IPS DF 4.7 (cell line): ENCODE measurements around the gene ZNF358.

Experiments
- DNase-seq: peaks from one replicate; pipeline ENCODE4 v3.0.0-alpha.2; 2013; ENCODE audit warnings: low spot score; ENCODE audit errors: extremely low read depth

Gene ZNF358

DNA sequence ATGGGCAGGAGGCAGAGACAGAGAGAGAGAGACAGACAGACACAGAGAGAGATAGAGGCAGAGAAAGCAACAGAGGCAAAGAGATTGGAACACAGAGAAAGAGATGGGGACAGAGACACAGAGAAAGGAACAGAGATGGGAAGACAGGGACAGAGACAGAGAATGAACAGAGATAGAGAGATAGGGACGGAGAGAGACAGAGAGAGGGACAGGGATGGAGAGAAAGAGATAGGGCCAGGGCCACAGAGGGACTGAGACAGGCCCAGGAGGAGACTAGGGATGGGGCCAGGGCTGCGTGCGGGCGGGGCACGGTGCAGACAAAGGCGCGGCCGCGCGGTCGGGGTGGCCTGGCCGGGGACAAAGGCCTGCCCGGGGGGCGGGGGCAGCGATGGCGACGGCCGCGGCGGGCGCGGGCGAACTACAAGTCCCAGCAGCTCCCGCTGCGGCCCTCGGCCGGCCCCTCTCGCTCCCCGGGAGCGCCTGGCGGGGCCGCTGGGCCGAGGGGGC, at the start of gene ZNF358:
Gene ZNF358, plus strand, starts transcription at position 459 of the 507 bp plus-strand sequence. CDS start 3,140 bp downstream, outside the sequence.
- DNase-seq: no peak

DNA sequence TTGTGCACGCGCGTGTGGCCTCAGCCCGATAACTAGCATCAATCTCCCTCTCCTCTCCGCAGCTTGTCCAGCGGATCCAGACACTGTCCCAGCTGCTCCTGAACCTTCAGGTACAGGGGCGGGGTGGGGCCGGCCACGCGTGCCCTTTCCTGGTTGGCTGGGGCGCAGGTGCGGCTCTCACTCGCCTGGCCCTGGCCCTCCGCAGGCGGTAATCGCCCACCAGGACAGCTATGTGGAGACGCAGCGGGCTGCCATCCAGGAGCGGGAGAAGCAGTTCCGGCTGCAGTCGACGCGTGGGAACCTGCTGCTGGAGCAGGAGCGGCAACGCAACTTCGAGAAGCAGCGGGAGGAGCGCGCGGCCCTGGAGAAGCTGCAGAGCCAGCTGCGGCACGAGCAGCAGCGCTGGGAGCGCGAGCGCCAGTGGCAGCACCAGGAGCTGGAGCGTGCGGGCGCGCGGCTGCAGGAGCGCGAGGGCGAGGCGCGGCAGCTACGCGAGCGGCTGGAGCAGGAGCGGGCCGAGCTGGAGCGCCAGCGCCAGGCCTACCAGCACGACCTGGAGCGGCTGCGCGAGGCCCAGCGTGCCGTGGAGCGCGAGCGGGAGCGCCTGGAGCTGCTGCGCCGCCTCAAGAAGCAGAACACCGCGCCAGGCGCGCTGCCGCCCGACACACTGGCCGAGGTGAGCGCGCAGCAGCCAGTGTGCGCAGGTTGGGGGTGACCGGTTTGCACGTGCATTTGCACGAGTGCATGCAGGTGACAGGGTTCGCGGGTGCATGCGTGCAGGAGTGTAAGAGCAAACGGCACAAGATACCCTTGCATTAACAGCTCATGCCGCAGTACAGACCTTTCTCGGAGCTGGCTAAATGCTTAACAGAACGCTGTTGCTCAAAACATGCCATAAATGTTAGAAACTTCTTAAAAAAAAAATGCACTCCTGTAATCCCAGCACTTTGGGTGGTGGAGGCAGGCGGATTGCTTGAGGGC, 48.6 kb upstream of the ZNF358 start:
- no peak for DNase-seq

DNA sequence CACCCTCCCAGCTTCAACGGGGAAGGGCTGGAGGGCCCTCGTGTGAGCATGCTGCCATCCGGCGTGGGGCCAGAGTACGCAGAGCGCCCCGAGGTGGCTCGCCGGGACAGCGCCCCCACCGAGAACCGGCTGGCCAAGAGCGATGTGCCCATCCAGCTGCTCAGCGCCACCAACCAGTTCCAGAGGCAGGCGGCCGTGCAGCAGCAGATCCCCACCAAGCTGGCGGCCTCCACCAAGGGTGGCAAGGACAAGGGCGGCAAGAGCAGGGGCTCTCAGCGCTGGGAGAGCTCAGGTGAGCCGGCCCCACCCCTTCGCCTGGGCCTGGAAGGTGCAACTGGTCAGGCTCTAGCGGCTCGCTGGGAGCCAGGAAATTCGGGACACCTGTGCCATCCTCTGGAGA, 47.1 kb upstream of the ZNF358 start:
- DNase-seq: no peak

DNA sequence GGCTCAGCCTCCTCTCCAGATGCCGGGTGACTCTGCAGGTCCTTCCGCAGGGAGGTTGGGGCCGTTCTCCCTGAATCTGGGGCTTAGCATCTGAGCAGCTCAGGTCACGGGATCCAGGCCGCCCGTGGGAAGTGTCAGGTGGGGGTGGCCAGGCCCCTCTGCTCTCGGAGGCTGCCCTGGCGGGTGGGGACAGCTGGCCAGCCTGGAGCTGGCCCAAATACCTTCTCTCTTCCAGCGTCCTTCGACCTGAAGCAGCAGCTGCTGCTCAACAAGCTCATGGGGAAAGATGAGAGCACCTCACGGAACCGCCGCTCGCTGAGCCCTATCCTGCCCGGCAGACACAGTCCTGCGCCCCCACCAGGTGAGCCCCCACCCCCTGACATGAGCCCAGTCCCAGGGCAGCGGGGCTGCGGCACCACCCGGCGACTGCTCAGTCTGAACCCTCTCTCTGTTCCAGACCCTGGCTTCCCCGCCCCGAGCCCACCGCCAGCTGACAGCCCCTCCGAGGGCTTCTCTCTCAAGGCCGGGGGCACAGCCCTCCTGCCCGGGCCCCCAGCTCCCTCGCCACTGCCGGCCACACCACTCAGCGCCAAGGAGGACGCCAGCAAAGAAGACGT, 46.1 kb upstream of the ZNF358 start:
- DNase-seq: no peak

DNA sequence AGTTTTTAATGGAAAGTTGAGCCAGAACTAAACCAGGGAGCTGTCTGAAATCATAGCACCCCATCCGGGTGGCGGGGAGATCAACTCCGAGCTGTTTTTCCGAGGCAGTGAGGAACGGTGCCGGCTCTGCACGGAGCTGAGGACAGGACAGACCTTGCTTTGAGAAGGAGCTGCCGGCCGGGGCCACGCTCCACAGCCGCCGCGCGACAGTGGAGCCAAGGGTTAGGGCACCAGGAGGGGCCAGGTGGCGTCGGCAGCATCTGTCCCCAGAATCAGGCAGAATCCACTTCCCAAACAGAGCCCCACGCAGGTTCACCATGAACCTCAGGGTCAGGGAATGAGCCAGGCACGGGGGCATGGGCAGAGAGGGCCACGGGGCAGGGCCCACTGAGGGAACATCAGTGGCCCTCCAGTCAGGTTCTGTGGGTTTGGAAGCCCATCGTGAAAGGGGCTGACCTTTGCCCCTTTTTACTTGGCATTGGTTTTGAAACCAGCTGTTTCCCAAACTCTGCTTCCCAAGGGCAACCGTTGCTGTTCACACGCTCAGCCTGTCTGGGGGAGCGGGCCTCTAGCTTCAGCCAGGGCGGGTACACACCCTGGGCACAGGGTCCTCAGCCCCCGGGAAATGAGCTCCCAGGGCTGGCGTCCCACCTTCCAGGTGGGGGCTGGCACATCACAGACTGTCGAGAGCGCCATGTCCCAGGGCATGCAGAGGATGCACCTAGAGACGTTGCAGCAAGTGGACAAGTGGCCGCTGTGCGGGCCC, 45.2 kb upstream of the ZNF358 start:
- no peak for DNase-seq

DNA sequence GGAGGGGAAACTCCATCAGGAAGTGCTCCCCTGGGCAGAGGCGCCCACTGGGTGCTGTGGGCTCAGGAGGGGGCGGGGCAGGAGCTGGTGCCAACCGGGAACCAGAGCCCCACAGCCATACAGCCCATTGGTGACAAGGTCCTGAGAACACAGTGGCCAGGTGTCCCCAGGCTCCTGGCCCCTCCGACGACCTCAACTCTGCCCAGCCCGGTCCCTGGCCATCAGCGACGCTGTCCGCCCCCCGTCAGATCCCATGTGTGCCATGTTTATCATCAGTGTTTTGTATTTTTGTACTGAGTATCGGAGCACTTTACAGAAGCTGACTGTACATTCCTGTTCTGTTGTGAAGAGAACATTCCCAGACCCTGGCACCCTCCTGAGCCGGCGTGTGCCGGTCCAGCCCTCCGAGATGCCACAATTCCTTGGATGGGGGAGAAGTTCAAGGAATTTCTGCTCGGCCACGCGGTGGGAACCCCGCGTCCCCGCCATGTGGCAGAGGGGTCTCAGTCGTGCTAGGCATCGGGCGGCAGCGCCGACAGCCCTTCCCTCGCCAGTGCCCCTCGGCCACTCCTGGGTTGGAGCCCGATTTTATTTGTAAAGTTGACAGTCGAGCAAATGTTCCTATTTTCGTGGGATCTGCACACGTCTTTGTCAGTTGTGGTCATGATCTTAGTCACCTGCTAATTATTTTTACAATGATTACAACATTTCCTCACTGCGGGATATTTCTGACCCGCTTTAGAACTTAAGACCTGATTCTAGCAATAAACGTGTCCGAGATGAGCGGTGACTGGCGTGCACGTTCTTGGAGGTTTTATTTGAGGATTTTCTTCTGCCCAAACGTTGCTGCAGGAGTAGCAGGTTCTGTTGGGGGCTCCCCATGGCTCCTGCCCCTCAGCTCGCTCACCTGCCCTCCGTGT, 43.9 kb upstream of the ZNF358 start:
- no peak for DNase-seq

DNA sequence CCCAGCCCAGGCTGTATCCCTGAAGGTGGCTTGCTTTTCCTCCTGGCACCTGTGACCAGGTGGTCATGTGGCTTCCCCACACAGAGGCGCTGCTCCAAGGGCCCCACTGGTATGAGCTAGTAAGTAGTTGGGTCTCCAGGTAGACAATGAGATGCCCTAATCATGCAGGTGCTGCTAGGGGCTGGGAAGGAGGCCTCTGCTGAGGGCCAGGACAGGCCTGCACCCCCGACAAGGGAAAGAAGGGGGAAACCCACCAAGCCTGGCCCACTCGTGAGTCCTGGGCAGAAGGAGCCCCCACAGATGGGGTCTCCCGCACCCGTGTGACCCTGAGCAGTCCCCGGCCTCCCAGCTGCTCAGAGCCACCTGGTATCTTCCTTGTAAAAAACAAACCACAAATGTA, 40.2 kb upstream of the ZNF358 start:
- no peak for DNase-seq

DNA sequence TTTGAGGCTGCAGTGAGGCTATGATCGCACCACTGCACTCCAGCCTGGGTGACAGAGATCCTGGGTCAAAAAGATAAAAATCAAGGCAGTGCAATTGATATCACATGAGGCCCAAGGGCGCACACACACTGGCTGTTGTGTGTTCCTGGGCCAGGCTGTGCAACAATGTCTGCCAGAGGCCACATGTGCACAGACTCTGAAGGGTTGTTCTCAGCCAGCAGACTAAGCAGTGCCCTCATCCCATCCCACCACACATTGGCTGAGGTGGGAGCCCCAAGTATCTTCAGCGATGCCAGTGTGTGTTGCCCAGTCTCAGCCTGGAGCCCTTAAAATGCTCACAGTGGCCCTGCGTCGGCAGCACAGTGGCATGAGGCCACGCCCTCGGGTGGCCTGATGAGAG, 39.7 kb upstream of the ZNF358 start:
- no peak for DNase-seq

DNA sequence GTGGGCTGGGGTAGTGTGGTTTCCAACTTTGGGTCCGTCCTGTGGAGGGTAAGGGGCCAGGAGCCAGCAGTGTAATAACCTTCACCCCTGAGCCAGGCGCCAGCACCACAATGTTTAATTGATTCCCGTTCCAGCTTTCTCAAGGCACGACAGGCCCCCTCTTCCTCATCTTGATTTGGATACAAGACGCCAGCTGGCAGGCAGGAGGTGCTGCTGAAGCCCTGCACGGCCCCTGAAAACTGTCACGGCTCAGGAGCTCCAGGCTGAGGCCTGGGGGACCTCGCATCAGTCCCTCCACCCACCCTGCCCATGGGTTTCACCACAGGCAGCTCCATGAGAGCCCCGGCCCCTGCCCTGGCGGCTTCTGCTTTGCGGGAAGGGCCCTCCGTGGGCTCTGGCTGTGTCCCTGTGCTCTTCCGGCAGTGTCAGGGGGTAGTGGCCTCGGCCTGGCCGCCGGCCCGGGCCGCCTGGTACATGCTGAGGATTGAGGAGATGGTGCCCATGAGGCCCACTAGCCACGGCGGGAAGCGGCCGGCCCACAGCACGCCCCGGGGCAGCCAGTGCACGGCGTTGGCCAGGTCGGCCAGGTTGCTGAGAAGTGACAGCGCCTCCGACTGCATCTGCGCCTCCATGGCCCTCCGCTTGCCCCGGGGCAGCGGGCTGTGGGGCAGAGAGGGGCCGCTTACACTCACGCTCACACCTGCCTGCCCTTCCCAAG, 39.0 kb upstream of the ZNF358 start:
- no peak for DNase-seq

DNA sequence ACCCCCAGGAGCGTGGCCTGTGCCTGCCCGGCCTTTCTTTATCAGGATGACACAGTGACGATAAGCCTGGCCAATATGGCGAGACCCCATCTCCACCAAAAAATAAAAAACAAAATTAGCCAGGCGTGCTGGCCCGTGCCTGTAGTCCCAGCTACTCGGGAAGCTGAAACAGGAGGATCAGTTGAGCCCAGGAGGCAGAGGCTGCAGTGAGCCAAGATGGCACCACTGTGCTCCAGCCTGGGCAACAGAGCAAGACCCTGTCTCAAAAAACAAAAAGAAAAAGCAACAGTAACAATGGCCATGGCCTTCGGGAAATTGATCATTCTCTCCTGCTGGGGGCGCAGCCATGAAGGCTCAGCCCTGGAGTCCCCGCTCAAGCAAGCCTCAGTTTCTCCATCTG, 38.1 kb upstream of the ZNF358 start:
- DNase-seq: no peak

DNA sequence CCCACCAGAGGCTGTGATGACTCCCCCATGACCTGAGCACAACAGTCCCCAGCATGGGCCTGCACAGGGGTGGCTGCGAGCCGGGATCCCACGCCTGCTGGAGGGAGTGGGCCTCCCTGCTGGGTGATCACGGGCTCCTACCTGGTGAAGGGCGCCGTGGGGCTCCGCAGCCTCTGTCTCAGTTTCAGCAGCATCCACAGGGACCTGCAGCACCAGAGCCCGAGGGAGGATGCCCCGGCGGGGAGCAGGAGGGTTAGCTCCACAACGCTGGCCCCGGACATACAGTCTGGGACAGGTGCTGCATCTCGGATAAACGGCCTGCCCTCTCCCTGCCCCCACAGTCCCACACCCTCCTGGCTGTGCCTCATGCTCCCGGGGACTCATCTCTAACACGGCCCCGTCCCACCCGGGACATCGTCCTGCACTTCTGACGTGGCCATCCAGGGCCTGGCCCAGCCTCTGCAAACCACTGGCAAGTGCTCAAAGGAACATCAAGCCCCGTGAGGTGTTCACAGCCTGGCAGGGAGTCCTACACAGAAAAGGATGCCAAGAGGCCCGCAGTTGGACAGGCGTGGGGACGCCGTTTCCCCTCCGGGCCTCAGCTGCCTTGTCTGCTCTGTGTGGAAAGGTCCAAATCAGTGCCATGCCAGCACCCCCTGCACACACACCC, 37.6 kb upstream of the ZNF358 start:
- DNase-seq: no peak

DNA sequence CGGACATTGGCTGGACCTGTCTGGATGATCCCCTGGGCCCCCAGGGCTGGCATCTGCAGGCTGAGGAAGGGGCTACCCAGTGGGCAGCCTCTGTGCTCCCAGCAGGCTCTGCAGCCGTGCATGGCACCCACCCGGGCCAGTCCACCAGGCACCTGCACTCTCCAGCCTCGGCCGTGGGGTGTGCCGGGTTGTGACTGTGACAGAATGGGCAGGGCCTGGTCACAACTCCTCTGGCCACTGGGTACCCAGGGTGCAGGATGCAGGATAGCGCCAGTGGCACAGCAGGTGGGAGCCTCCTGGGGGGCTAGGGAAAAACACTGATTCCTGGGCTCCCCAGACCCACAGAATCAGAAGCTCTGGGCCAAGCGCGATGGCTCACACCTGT, 37.1 kb upstream of the ZNF358 start:
- DNase-seq: no peak

DNA sequence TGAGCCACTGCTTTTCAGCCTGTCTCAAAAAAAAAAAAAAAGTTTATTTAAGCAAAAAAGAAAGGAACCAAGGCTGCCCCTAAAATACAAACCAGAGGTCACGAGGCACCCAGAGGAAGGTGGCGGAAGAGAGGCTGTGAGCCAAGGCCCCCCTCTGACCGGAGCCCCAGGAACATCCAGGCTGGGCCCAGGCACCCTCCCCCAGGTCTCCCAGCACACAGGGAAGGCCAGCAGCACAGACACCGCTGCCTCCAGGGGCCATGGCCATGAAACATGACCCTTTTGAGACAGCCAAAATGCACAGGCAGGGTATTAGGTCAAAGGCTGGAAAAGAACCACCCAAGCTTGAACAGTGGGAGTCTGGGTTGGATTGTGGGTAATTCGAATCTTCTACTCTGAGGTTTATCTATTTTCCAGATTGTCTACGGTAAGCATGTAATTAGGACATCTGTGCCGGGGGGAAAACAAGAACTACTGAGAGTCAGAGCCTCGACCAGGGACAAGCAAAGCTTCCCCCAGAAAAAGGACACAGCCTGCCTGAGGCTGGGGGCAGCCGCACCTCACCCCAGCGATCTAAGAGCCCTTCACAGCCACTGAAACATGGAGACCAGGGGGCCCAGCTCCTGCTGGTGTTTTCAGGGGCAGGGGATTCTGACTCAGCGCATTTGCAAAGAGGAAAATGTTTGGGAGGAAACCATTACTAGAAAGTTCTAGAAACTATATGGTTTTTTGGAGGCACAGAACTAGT, 35.5 kb upstream of the ZNF358 start:
- DNase-seq: no peak

DNA sequence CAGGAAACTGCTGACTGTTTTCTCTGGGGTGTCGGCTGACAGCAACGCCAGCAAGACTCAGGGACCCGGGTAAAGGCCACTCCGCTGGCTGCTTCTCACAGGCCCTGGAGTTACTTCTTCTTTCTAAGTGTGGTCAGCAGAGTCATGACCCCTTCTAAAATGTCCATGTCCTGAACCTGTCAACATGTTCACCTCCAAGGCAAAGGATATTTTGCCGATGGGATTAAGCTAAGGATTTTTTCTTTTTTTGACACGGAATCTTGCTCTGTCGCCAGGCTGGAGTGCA, 35.0 kb upstream of the ZNF358 start:
- DNase-seq: no peak

DNA sequence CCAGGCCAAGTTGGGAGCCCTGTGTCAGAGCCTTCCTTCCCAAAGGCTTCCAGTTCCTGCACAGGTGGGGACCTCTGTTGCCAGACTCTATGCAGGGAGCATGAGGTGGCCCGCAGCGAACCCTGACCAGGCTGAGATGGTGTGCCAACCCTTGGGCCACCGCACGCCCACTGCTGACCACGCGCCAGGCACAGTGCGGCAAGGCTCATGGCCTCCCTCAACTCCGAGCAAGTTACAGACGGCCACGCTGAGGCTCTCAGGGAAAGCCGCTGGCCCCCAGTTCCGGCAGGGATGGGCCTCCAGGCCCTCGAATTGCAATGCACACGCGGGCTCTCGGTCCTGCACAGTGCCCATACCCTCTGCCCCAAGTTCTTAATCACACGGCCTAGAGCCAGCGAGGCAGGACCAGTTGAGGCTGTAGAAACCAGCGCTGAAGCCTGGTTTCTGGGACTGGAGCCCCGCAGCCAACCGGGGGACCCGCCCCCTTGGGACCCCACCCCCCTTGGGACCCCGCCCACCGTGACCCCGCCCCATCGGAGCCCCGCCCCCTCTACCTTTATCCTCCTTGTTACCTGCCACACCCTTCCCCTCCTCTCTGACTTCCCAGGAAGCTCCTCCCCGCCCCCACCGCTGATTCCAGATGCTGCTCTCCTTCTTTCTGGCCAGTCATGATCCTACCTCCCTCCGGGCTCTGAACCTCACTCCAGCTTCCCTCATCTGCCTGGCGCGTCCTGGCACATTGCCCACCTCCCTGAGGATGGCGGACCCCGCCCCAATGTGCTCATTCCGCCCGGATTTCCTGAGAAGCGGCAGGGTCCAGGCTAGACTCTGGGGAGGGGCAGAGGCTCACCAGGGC, 33.1 kb upstream of the ZNF358 start:
- no peak for DNase-seq

DNA sequence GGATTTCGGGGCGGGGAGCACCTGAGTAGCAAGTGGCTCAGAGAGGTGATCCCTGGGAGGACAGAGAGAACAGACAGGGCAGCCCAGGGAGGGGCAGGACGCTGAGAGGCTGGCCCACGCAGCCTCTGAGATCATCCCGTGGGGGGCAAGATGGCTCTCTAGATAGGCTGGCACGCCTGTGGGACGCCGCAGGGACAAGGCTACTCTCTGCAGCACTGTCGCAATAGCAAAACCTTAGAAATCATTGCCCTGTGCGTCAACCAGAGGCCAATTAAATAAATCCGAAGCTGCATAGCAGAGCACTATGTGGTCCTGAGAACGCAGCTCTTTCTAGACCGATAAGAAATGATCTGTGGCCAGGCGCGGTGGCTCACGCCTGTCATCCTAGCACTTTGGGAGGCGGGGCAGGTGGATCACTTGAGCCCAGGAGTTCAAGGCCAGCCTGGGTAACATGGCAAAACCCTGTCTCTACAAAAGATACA, 32.1 kb upstream of the ZNF358 start:
- no peak for DNase-seq

DNA sequence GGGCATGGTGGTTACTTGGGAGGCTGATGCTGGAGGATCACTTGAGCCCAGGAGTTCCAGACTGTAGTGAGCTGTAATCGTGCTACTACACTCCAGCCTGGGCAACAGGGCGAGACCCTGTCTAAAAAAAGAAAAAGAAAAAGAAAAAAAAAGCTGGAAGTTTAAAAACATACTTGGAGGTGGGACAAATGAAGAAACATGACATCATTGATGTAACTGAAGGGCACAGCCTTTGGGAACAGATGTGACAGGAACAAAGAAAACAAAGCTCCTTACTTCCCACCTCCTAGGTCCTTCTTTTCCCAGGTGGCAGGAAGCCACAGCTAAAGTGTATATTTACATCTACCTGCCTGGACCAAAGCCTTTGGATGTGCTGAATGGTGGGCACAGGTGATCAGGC, 29.0 kb upstream of the ZNF358 start:
- no peak for DNase-seq

DNA sequence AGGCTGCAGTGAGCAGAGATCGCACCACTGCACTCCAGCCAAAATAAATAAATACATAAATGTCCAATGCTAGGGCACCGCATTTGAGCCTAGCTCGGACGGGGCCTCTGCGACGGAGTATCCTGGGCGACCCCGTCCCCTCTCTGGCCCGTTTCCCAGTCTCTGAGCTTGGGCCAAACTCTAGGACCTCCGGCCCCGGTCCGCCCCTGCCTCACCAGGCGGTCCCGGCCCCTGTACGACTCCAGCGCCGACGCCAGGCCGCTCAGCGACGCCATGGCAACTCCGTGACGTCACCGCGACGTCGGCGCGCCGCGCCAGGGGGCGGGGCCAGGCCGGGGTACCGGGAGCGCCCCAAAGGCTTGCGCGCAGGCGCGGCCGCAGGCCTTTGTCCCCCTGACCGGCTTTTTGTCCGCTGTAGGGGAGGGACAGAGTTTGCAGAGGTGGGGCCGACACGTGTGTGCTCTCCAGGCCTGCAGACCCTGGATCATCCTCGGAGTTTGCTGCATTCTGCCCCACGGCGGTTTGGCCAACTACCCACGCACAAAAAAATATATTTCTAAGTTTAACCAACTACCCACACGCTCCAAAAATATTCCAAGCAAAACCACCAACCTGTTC, 27.1 kb upstream of the ZNF358 start, which contains the start of gene PEX11G:
Gene PEX11G, minus strand, starts transcription at position 300 of the 618 bp plus-strand sequence. Its CDS starts 25 bp downstream, at position 275.
- DNase-seq: peak; percentile 66
